HG02840 (cell line): ENCODE data around the gene HK1.
A peak's percentile ranks its signal among the peaks of the same experiment; 100 is the strongest.
"Not testable (repeated sequence)": the region's sequence is repeated elsewhere in the genome, so short reads cannot be mapped to it uniquely, and the experiment has no call there.

Experiments
- ATAC-seq: cut with Tn5 transposase; IDR thresholded peaks from one replicate; pipeline ENCODE4 v1.9.1; 2021; ENCODE audit warnings: mild to moderate bottlenecking, moderate library complexity, moderate number of reproducible peaks; ENCODE audit not compliant: unreplicated experiment, low FRiP score

Gene HK1

DNA sequence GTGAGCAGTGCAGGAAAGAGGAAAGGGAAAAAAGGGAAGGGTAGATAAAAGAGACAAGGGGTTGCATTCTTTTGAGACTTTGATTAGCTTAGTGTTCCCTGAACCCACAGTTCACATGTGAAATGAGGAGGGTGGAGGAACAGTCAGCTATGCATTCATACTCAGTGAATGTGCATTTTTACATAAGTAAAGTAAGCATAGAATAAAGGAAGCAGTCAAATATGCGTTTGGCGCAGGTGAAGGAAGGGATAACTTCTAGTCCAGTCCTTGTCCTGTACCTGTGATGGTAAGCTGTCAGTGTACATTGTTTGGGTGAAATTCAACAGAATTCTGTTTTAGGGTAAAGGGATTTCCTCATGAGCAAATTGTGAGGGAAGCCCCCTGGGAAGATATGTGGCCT lies 28.1 kb downstream of the HK1 start:
- no peak for ATAC-seq

- no peak for ATAC-seq
Observed at GRCh38 chr10:69307434-69307833, 29.1 kb downstream of the HK1 start.

DNA sequence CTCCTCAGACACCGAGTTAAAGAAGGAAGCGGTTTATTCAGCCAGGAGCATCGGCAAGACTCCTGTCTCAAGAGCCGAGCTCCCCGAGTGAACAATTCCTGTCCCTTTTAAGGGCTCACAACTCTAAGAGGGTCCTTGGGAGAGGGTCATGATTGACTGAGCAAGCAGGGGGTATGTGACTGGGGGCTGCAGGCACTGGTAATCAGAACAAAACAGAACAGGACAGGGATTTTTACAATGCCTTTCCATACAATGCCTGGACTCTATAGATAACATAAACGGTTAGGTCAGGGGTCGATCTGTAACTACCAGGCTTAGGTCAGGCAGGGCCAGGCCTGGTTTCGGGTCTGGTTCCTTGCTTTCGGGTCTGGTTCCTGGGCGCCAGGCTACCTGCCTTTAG lies 30.0 kb downstream of the HK1 start:
- not testable (repeated sequence) for ATAC-seq

GRCh38 chr10:69311309-69311708 lies 33.0 kb downstream of the HK1 start:
- ATAC-seq = no peak

DNA sequence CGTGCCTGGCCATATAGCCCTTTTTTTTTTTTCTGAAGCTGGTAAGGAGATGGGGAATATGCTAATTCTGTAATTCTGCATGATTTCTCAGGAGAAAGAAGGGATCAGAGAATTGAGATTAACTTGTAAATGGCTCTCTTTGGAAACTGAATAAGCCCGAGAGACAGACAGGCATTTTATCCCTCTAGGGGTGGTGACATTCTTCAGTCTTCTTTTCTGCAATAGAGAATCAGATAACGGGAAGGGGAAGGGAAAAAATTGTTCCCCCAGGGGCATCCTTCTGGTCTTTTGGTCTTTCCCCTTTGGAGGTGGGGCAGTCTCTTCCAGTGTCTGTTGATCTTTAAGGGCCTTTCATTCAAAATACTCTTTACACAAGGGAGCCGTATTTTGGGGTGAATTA lies 34.2 kb downstream of the HK1 start:
- no peak for ATAC-seq

DNA sequence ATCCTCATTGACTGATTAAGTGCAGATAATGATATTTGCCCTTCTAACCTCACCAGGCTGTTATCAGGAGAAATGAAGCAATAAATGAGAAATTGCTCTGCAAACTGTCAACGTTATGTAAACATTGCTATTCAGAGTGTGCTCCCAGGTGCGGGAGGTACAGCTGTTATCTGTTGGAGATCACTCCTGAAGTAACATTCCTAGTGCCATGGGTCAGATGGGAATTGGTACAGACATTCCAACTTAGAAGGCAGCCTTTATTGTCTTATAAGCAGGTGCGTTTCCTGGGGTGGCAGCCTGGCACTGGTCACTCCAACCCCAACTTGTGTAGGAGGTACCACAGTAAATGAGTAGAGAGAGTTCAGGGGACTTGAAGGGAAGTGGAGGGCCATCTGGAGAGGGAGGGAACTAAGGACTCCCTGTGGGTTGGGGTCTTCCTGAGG lies 36.8 kb downstream of the HK1 start:
- no peak for ATAC-seq

DNA sequence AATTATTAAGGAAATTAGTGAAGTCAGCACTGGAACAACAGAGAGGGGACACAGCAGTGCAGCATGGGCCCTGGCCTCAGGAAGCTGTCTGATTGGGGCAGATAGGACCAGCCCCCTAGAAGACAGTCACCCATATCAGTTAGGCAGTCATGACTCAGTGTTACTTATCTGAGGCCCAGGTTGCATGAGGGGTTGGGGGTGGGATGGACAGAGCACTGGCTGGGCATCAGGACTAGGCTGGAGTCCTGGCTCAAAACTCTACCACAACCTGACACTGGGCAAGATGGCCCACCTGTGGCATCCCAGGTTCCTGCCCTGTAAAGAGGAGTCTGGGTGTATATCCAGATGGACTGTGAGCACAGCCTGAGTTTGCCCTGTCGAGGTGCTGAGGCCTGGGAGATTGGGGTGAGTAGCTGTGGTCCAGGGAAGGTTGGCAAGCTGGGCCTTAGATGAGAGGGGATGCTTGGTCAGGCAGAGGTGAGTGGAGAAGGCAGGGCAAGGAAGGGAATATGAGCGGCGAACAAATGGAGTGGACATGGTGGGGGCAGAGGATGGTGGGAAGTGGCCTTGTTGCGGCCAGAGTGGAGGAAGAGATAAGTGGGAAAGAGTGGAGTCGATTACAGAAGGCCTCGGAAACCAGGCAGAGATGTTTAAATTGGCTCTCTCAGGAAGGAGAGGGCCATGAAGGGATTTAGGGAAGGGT lies 37.5 kb downstream of the HK1 start:
- no peak for ATAC-seq

GRCh38 chr10:69316313-69317059 lies 38.2 kb downstream of the HK1 start:
- no peak for ATAC-seq

DNA sequence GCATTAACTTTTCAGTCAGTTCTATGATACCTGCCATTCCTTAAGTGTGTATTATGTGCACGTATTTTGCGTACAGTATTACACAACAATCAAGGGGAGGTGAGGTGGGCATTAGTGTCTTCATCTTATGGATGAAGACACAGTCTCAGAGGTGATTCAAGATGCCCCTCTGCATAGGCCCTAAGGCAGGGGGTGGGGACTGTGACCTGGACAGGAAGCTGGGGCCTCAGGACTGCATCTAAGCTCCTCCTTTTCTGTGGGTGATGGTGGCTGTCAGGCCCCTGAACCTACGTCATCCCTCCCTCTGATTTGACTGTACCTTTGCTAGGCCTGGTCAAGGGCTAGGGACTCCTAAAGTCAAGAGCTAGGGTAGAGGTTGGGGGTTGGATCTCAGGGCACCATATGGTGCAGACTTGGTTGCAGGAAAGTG lies 38.9 kb downstream of the HK1 start:
- ATAC-seq = peak; percentile 29

DNA sequence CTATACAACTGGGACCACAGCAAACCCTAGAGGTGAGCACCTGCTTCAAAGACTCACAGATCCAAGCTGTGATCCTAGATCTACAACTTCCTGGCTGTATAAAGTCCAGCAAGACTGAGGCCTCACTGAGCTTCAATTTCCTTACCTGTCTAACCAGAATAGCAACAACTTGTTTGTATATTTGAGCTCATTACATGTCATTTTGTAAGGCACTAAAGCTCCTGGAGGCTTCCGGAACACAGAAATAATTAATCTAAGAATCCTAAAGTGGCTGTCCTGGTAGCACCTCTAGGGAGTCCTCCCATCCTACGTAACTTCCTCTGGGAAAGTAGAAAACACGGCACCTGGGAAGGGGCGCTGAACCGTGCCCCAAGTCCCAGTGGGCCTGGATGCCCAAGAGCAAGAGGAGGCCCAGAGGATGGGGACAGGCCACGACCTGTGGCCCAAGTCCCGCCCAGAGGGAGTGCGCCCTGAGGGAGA lies 39.4 kb downstream of the HK1 start:
- peak; percentile 30 for ATAC-seq

DNA sequence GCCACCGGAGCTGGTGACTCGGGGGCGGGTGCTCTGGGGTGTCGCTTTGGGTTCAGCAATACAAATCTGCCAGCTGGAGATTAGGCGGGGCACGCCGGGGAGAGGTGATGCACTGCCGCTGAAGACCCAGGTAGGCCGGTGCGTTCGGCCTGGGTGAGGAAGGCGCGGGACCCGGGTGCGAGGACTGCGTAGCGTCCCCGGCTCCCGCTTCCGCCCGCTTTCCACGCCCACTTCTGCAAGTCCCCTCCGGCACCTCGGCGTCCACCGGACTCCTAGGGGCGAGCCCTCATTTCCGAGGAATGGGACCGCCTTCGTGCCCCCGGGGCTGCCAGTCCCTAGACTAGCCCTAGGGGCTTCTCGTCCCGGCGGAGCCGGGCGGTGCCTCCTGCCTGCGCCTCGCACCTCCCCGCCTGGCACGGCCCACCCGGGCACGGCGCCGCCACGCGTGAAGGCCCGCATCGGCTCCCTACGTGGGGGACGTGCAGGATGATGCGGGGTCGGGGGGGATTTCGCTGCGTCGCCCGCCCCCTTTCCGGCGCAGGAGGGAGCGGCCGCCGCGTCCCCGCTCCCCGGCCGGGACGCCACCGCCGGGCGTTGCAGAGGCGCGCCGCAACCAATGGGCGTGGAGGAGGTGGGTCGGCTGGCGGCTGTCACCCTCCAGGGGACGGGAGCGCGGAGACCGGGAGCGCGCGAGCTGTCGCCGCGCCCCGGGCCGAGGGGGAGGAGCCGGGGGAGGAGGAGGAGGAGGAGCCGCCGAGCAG lies 40.0 kb downstream of the HK1 start:
- peak; percentile 78 for ATAC-seq

DNA sequence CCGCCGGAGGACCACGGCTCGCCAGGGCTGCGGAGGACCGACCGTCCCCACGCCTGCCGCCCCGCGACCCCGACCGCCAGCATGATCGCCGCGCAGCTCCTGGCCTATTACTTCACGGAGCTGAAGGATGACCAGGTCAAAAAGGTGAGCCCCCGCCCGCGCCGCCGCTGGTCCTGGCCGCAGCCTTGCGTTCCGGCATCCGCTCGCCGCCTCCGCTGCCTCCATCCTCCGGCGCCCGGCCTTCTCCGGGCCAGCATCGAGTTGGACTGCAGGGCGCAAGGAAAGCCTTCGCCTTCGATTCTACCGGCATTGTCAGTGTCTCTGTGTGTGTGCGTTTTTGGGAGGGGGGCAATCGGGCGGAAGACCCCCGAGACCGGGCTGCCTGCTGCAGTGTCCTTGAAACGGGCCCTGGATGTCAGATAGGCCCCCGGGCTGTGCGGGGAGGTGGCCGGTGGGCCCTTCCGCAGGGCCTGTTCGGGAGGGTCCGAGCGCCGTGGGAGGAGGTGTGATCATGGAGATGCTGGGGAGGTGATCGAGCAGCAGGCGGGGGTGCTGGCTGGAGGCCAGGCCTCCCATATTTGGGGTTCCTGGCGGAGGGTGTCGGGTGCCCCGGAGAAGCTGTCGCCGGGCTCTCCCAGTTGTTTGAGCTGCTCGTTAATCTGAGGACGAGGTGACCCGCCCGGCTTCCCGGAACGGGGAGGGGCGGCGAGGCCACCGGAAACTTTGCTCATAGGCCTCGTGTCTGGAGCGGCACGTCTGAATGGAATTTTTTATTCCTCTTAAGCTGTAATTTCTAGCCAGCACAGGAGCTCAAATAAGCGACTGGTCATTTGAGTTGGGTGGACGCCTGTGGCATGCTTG lies 40.8 kb downstream of the HK1 start:
- ATAC-seq = peak; percentile 28

DNA sequence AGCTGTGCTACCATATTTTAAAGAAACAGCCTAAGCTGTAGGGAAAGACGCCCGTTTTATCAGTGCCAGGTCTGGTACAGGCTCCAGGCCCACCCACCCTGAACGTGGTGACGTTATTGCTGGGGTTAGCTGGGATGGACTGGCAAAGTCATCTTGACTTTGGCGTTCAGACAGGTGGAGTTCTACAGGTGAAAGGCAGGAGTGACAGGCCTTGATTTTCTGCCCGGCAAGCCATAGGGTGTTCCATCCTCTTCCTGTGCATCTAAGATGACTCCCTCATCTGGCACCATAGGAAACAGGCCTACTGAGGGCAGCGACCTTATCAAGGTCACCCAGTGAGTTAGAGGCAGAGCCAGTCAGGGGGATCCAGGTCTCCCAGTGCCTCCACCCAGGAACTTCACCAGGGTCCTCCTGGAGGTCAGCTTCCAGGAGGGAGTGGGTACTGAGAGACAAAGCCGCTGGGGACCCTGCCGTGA lies 41.6 kb downstream of the HK1 start:
- no peak for ATAC-seq

- no peak for ATAC-seq
Observed at GRCh38 chr10:69320521-69320920, 42.2 kb downstream of the HK1 start.

- no peak for ATAC-seq
Observed at GRCh38 chr10:69321039-69321715, 42.9 kb downstream of the HK1 start.

DNA sequence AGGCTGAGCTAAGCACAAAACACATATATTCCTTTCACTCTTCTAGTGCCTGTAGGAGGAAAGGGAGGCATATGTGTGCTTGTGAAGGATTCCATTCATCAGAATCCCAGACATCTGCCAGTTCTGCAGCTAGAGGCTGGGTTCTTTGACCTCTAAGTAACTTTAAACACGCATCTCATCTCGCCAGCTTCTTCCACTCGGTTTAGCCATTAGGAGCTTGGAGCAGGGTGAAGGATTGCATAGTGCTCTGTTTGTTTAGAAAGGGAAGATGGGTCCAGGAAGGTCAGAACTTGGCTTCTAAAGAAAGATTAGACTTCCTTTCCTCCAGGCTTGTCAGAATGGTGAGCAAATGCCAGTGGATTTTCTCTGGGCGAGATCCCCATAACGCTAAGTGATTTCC lies 43.6 kb downstream of the HK1 start:
- ATAC-seq = no peak

DNA sequence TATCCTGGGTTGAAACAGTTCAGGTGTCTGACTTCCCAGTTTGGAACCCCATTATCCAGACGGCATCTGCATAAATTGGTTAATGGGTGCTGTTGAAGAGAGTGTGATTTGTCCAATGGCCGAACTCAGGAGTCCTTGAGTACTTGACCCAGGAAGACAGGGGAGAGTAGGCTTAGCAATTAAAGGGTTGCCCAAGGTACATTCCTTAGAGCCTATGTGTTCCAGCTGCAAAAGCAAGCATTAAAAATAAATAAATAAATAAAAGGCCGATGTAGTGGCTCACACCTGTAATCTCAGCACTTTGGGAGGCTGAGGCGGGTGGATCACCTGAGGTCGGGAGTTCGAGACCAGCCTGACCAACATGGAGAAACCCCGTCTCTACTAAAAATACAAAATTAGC lies 44.0 kb downstream of the HK1 start:
- ATAC-seq = not testable (repeated sequence)

DNA sequence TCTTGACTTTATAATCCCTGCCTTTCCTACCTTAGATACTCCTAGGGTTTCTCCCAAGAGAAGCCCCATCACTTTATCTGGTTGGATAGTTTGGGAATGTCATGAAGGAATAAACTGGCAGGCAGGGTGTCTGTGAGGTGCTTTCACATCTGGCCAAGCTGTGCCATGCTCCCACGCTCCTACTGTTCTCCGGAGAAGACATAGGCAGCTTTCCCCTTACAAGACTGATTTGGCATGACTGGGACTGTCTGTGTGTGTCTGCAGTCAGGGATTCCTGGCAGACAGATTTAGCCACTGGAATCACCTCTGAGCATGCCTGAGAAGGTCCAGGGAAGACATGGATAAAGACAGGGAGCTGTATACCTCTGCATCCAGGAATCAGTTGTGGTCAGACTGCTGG lies 45.3 kb downstream of the HK1 start:
- ATAC-seq = no peak

DNA sequence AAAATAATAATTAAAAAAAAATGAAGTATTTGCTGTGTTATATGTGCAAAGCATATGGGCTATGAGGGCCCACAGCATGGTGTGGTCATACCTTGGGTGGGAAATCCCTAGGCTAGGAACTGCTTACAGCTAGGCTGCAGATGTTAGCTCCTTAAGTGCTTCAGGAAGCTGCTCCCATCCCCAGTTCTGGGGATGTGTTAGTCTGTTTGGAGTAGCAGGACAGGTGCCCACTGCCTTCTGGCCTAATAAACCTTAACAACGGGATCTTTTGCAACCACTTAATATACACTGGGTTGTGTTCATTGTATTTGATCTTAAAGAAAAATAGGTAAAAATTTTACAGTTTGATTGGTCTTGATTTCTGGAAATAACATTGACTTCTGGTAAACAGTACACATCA lies 46.3 kb downstream of the HK1 start:
- no peak for ATAC-seq
